Coronary artery (tissue), 2 donors: Measurements from ENCODE around the gene KDM6A.

Experiments
- DNase-seq: peaks from one replicate; pipeline ENCODE4 v3.0.0-alpha.2; 2017; ENCODE audit warnings: low spot score
- H3K27ac ChIP-seq, 2 donors: fragments of 200-600 bp; sonication (generic); one replicate each; pipeline ENCODE4 v1.5.1; 2016 to 2019
- H3K4me3 ChIP-seq: fragments of 200-600 bp; sonication (generic); 2 replicates; pipeline ENCODE4 v1.5.1; 2016; ENCODE audit warnings: mild to moderate bottlenecking, moderate library complexity
- TF ChIP-seq, protein P1 (sequence below): fragments of 200-600 bp; sonication (generic); IDR thresholded peaks from one replicate; pipeline ENCODE4 v1.5.1; 2019; ENCODE audit warnings: antibody characterized with exemption

The KDM6A gene

DNA sequence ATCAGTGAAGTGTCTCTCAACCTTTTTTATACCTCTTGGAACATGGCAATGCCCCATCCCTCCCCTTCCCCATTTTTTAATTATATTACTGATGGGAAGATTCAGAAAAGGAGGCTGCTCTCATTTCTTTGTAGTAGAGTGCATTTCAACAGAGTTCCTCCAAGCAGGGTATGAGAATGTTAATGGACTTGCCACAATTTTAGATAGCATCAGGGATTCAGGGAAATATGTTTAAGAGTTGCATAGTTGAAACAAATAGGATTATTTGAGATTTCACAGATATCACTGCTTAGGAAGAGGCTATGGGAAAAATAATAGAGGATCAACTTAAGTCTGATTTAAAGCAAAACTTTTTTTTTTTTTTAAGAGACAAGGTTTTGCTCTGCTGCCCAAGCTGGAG, 281.5 kb downstream of the KDM6A start:
- no peak for DNase-seq
- Histone ChIP-seq H3K27ac (no peak overlapping the region), H3K4me3 (no peak overlapping the region)
- TF ChIP-seq, protein P1, sequence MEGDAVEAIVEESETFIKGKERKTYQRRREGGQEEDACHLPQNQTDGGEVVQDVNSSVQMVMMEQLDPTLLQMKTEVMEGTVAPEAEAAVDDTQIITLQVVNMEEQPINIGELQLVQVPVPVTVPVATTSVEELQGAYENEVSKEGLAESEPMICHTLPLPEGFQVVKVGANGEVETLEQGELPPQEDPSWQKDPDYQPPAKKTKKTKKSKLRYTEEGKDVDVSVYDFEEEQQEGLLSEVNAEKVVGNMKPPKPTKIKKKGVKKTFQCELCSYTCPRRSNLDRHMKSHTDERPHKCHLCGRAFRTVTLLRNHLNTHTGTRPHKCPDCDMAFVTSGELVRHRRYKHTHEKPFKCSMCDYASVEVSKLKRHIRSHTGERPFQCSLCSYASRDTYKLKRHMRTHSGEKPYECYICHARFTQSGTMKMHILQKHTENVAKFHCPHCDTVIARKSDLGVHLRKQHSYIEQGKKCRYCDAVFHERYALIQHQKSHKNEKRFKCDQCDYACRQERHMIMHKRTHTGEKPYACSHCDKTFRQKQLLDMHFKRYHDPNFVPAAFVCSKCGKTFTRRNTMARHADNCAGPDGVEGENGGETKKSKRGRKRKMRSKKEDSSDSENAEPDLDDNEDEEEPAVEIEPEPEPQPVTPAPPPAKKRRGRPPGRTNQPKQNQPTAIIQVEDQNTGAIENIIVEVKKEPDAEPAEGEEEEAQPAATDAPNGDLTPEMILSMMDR, result no peak

DNA sequence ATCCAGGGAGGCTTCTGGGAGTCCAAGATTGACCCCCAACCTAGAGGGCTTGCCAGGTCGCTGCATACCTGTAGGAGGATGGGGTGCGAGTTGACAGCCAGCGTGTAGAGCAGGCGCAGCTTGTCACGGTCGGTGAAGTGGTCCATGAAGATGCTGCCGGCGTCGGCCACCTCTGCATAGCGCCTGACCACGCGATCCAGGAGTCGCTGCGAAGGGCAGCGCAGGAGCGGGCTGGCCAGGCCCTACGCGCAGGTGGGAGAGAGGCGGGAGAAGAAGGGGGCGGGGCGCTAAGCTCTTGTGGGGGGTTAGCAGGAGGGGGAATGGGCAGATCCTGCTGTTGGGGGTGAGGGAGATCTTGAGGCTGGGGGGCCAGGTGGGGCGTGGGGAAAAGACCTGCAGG, 284.7 kb downstream of the KDM6A start:
- TF ChIP-seq, protein P1, result no peak
- DNase-seq, result no peak
- Histone ChIP-seq H3K27ac (no peak overlapping the region), H3K4me3 (no peak overlapping the region)
